ENCODE results near the gene RASAL1.

Gene RASAL1

GRCh38 chr12:113058553-113058952 lies 77.0 kb downstream of the RASAL1 start:
- H3K4me1 ChIP-seq (ENCODE audit: low read depth, poor library complexity, severe bottlenecking): no peaks in the 10 kb centered on the region
- no peak overlapping the region for H3K9ac ChIP-seq

DNA sequence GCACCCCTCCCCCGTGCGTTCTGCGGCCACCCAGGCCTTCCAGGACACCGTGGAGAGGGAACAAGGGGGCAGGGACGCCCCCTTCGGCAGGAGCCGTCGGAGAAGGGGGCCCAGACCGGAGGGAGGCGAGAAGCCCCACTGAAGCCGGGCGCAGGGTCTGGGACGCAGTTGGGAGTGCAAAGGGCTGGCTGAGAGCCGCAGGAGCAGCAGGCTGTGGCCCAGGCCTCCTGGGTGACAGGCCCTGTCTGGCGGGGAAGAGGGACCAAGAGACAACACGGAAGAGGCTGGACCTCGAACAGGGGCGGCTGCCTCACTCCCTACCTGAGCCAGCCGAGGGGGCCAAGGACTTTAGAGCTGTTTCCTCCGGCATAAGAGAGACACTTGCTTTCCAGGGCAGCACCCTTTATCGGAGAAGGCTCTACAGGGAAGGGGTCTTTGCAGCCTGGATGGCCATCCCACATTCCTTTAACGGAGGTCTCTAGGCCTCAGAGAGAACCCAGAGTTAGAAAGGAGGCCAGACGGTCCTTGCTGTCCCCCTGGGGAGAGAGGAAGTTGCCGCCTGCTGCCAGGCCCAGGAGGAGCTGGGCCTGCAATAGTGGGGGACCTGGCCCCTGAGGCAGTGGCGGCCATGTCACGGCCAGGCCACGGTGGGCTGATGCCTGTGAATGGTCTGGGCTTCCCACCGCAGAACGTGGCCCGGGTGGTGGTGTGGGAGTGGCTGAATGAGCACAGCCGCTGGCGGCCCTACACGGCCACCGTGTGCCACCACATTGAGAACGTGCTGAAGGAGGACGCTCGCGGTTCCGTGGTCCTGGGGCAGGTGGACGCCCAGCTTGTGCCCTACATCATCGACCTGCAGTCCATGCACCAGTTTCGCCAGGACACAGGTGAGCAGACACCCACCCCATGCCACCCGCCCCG lies 77.7 kb downstream of the RASAL1 start:
- H3K27me3 ChIP-seq (ENCODE audit: insufficient read depth, low read depth): no peaks in the 10 kb centered on the region
- no peaks in the 10 kb centered on the region for H4K20me1 ChIP-seq (ENCODE audit: insufficient read depth)
- no peak overlapping the region for H2AFZ ChIP-seq (ENCODE audit: low read depth)
- H3K79me2 ChIP-seq (ENCODE audit: insufficient read depth, low read depth): no peaks in the 10 kb centered on the region
- no peak overlapping the region for H3K4me2 ChIP-seq
- TF ChIP-seq, protein P1, sequence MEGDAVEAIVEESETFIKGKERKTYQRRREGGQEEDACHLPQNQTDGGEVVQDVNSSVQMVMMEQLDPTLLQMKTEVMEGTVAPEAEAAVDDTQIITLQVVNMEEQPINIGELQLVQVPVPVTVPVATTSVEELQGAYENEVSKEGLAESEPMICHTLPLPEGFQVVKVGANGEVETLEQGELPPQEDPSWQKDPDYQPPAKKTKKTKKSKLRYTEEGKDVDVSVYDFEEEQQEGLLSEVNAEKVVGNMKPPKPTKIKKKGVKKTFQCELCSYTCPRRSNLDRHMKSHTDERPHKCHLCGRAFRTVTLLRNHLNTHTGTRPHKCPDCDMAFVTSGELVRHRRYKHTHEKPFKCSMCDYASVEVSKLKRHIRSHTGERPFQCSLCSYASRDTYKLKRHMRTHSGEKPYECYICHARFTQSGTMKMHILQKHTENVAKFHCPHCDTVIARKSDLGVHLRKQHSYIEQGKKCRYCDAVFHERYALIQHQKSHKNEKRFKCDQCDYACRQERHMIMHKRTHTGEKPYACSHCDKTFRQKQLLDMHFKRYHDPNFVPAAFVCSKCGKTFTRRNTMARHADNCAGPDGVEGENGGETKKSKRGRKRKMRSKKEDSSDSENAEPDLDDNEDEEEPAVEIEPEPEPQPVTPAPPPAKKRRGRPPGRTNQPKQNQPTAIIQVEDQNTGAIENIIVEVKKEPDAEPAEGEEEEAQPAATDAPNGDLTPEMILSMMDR (conservative IDR thresholded peaks at IDR 0.05; ENCODE audit: low read depth, low read length): no peak
- no peaks in the 10 kb centered on the region for H3K36me3 ChIP-seq (ENCODE audit: insufficient read depth)
- no peak overlapping the region for H3K9ac ChIP-seq
- H3K4me3 ChIP-seq (IDR thresholded peaks at IDR 0.05; ENCODE audit: insufficient read depth, low read depth, low read length): no peak overlapping the region
- H3K4me1 ChIP-seq (ENCODE audit: low read depth, poor library complexity, severe bottlenecking): no peaks in the 10 kb centered on the region
- no peak overlapping the region for H3K27ac ChIP-seq

More at GRCh38 chr12:113058553-113058952, 77.0 kb downstream of the RASAL1 start:
- no peaks in the 10 kb centered on the region for H3K79me2 ChIP-seq (ENCODE audit: insufficient read depth, low read depth)
- no peaks in the 10 kb centered on the region for H4K20me1 ChIP-seq (ENCODE audit: insufficient read depth)
- H3K27ac ChIP-seq: no peak overlapping the region
- TF ChIP-seq, protein P1 (conservative IDR thresholded peaks at IDR 0.05; ENCODE audit: low read depth, low read length): no peak
- no peaks in the 10 kb centered on the region for H3K27me3 ChIP-seq (ENCODE audit: insufficient read depth, low read depth)
- H3K4me3 ChIP-seq (IDR thresholded peaks at IDR 0.05; ENCODE audit: insufficient read depth, low read depth, low read length): no peak overlapping the region
- H3K36me3 ChIP-seq (ENCODE audit: insufficient read depth): no peaks in the 10 kb centered on the region
- no peak overlapping the region for H2AFZ ChIP-seq (ENCODE audit: low read depth)
- no peak overlapping the region for H3K4me2 ChIP-seq

DNA sequence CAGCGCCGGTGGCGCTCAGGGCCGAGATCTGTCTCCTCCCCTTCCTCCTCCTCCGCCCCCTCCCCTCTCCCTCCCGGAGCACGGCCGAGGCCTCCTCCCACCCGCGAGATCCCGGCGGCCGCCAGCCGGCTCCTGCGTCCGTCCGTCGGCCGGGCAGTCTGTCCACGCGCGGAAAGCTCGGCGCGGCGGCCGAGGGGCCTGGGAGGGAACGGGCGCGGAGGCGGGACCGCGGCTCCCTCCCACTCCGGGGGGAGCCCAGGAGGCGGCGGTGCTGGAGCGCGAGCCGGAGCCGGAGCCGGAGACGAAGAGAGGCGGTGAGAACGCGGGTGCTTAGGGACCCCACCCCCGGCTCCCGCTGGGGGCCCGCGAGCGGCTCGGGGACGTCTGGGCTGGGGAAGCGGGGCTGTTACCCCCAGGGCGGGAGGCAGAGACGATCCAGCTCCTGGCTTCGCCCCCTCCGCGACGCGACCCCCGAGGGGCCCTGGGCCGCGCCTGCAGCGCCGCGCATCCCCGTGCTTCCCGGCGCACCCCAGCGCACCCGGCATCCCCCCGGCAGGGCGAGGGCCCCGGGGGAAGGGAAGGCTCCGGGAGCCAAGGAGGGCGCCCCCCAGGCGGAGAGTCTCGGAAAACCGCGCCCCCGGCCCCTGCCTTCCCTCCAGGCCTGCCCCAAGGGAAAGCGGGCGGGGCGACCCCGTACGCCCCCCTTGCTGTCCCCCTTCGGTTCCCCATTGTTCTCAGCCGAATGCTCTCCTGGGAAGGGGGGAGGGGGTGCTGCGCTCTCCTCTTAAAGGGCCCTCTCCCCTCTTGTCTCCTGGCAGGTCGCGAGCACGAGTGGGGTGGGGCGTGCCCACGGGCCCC lies 78.7 kb downstream of the RASAL1 start, which contains the start of gene DTX1:
Gene DTX1, plus strand, starts transcription at position 100 of the 858 bp plus-strand sequence. CDS start 1,463 bp downstream, outside the sequence.
- Histone ChIP-seq H3K9ac (no peak within 1 kb of the TSS), H3K4me2 (no peak within 1 kb of the TSS), H3K79me2 (ENCODE audit: insufficient read depth, low read depth) (no peaks in the 10 kb centered on the region)

DNA sequence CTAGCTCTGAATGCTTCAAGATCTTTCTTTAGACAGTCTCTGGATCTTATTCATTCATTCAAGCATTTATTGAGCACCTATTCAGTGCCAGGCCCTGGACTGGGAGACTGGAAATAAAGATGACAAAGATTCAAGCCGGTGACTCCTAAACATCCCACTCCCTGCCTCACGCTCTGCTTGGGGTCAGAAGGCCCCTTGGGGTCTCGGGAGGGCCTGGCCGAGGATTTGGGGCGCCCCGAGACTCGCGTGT lies 79.3 kb downstream of the RASAL1 start:
- Histone ChIP-seq H3K9ac (no peak overlapping the region), H3K4me3 (IDR thresholded peaks at IDR 0.05; ENCODE audit: insufficient read depth, low read depth, low read length) (no peak overlapping the region)

More for the DNA sequence above, 78.7 kb downstream of the RASAL1 start, which contains the start of gene DTX1:
- Histone ChIP-seq H4K20me1 (ENCODE audit: insufficient read depth) (no peaks in the 10 kb centered on the region), H3K4me1 (ENCODE audit: low read depth, poor library complexity, severe bottlenecking) (no peaks in the 10 kb centered on the region), H3K27ac (no peak within 1 kb of the TSS), H3K27me3 (ENCODE audit: insufficient read depth, low read depth) (no peaks in the 10 kb centered on the region), H2AFZ (ENCODE audit: low read depth) (no peak within 1 kb of the TSS), H3K4me3 (IDR thresholded peaks at IDR 0.05; ENCODE audit: insufficient read depth, low read depth, low read length) (no peak within 1 kb of the TSS), H3K36me3 (ENCODE audit: insufficient read depth) (no peaks in the 10 kb centered on the region)
- TF ChIP-seq, protein P1 (conservative IDR thresholded peaks at IDR 0.05; ENCODE audit: low read depth, low read length): no peak

More for the DNA sequence above, 79.3 kb downstream of the RASAL1 start:
- no peak overlapping the region for H3K27ac ChIP-seq
- H3K4me1 ChIP-seq (ENCODE audit: low read depth, poor library complexity, severe bottlenecking): no peaks in the 10 kb centered on the region
- TF ChIP-seq, protein P1 (conservative IDR thresholded peaks at IDR 0.05; ENCODE audit: low read depth, low read length): no peak
- no peaks in the 10 kb centered on the region for H4K20me1 ChIP-seq (ENCODE audit: insufficient read depth)
- H2AFZ ChIP-seq (ENCODE audit: low read depth): no peak overlapping the region
- H3K4me2 ChIP-seq: no peak overlapping the region
- H3K79me2 ChIP-seq (ENCODE audit: insufficient read depth, low read depth): no peaks in the 10 kb centered on the region
- no peaks in the 10 kb centered on the region for H3K27me3 ChIP-seq (ENCODE audit: insufficient read depth, low read depth)
- H3K36me3 ChIP-seq (ENCODE audit: insufficient read depth): no peaks in the 10 kb centered on the region
